OCI-LY3 (cell line): Measurements from ENCODE around the gene DOCK9.

Experiments
- CTCF ChIP-seq: fragments of 200-600, 300-600 bp; sonication (generic); IDR thresholded peaks from 2 replicates; pipeline ENCODE4 v1.5.1; 2014; ENCODE audit warnings: antibody characterized with exemption, low read length, low read depth
- EZH2phosphoT487 ChIP-seq: fragments of 200-600 bp; shearing (Covaris generic); IDR thresholded peaks from 2 replicates; pipeline ENCODE4 v1.6.1; 2018; ENCODE audit warnings: antibody characterized with exemption, mixed run types, low read depth

- TF ChIP-seq CTCF (no peak), EZH2phosphoT487 (no peak)
Measured at GRCh38 chr13:98892821-98893220, 85.0 kb downstream of the DOCK9 start.
